K562 (cell line): ENCODE data around the gene RNF224. TPM values are rescaled to one million over a fixed set of nuclear protein-coding genes. Genes with fewer than 3 reads are reported as not detected.
A peak's percentile ranks its signal among the peaks of the same experiment; 100 is the strongest.

Source experiments
- BMI1 ChIP-seq: fragments of 150-350 bp; IDR thresholded peaks from 2 replicates; pipeline ENCODE4 v1.6.1; 2014; ENCODE audit warnings: low read length
- BRF2 ChIP-seq: IDR thresholded peaks from 3 replicates; pipeline ENCODE4 v1.6.1; 2011; ENCODE audit warnings: borderline replicate concordance, mild to moderate bottlenecking; ENCODE audit not compliant: insufficient read length, insufficient read depth
- JUND ChIP-seq, 2 experiments: IDR thresholded peaks; 2 replicates in 1 of 2; 3 replicates in 1 of 2; pipeline ENCODE4 v1.6.1; 2011; ENCODE audit warnings: borderline replicate concordance in 2 of 2, low read depth in 2 of 2, low read length in 2 of 2, improper control_type of control experiment in 1 of 2, missing biosample characterization in 1 of 2, missing genetic modification characterization in 1 of 2, missing genetic modification reagents in 1 of 2
- MGA ChIP-seq: fragments of 450-650 bp; IDR thresholded peaks from 2 replicates; pipeline ENCODE4 v1.6.1; 2016; ENCODE audit warnings: mild to moderate bottlenecking, moderate library complexity
- MNT ChIP-seq, 2 experiments: fragments of 450-650 bp; conservative IDR thresholded peaks; 2 replicates each; pipeline ENCODE4 v1.6.1; 2017; ENCODE audit warnings: mild to moderate bottlenecking in 2 of 2, moderate library complexity in 2 of 2
- MXD1 ChIP-seq: fragments of 250-450 bp; sonication (Bioruptor Pico); IDR thresholded peaks from 2 replicates; pipeline ENCODE4 v1.8.0; 2021; ENCODE audit warnings: borderline replicate concordance, mild to moderate bottlenecking, moderate library complexity; ENCODE audit not compliant: poor library complexity, severe bottlenecking
- PTRF ChIP-seq: fragments of 450-650 bp; IDR thresholded peaks from 2 replicates; pipeline ENCODE4 v1.6.1; 2016; ENCODE audit warnings: mild to moderate bottlenecking, missing genetic modification characterization, missing compliant biosample characterization
- RFX1 ChIP-seq: fragments of 450-650 bp; IDR thresholded peaks from 2 replicates; pipeline ENCODE4 v1.6.1; 2016; ENCODE audit warnings: mild to moderate bottlenecking, moderate library complexity
- SAP30 ChIP-seq: fragments of 200-600 bp; sonication (generic); IDR thresholded peaks from 2 replicates; pipeline ENCODE4 v1.6.1; 2012; ENCODE audit warnings: borderline replicate concordance, low read depth, mild to moderate bottlenecking, moderate library complexity, low read length, control low read depth, inconsistent platforms; ENCODE audit not compliant: insufficient read depth, poor library complexity, severe bottlenecking
- ZC3H4 ChIP-seq: sonication (generic); formaldehyde crosslinking; IDR thresholded peaks from 2 replicates; pipeline ENCODE4 v1.9.0; 2021; ENCODE audit warnings: missing genetic modification reagents, borderline replicate concordance
- polyA plus RNA-seq, 8 experiments: library from polyadenylated mRNA; depleted of rRNA in 4 of 8; stranded (reverse) in 5 of 8; unstranded in 3 of 8; fragments of >200 nt; fragmentation: Nextera tagmentation in 2 of 8; fragmentation: Illumina TruSeq in 1 of 8; extraction: Ambion mirVana in 2 of 8; extraction: Trizol in 1 of 8; gene quantifications; 2 replicates each; pipeline versions ENCODE4 v1.2.1 to v1.2.3, GENCODE V29; 2011 to 2014; ENCODE audit warnings: inconsistent platforms in 1 of 8, missing spikeins in 1 of 8
- total RNA-seq, 7 experiments: library from RNA; depleted of rRNA in 6 of 7; stranded (reverse); fragments of >200 nt in 6 of 7; fragmentation: Illumina TruSeq in 2 of 7; extraction: Trizol in 2 of 7; gene quantifications; 2 replicates each; pipeline versions ENCODE4 v1.2.1 to v1.2.3, GENCODE V29; 2011 to 2021; ENCODE audit warnings: low replicate concordance in 1 of 7

The RNF224 gene
- total and polyA plus RNA-seq, 9 of the 15 experiments (the other 6 are each of a cell fraction or from before 2014, with no cell fraction given) = not detected

- TF ChIP-seq MGA = no peak
- no peak for TF ChIP-seq MNT (conservative IDR thresholded peaks at IDR 0.05)
- peak; percentile 76 for TF ChIP-seq JUND (IDR thresholded peaks at IDR 0.05; ENCODE audit: borderline replicate concordance, low read depth, low read length)
- TF ChIP-seq JUND (tag; IDR thresholded peaks at IDR 0.05; ENCODE audit: borderline replicate concordance, low read depth, low read length) = peak; percentile 30; the same call in 1 of the 3 replicates
- TF ChIP-seq RFX1 = no peak
- TF ChIP-seq ZC3H4 (CRISPR knock-in tag) = 0 out of 2 replicates have a peak, but pooled peaks have one; percentile 5
- no peak for TF ChIP-seq BRF2
- peak; percentile 21 for TF ChIP-seq SAP30
- TF ChIP-seq BMI1 = no peak
- TF ChIP-seq MXD1 (CRISPR knock-in tag) = no peak
- TF ChIP-seq PTRF (tag) = no peak
Observed at GRCh38 chr9:137241490-137242268, 14.4 kb downstream of the RNF224 start (continued).
